Measurements from ENCODE around the gene RXRA.

DNA sequence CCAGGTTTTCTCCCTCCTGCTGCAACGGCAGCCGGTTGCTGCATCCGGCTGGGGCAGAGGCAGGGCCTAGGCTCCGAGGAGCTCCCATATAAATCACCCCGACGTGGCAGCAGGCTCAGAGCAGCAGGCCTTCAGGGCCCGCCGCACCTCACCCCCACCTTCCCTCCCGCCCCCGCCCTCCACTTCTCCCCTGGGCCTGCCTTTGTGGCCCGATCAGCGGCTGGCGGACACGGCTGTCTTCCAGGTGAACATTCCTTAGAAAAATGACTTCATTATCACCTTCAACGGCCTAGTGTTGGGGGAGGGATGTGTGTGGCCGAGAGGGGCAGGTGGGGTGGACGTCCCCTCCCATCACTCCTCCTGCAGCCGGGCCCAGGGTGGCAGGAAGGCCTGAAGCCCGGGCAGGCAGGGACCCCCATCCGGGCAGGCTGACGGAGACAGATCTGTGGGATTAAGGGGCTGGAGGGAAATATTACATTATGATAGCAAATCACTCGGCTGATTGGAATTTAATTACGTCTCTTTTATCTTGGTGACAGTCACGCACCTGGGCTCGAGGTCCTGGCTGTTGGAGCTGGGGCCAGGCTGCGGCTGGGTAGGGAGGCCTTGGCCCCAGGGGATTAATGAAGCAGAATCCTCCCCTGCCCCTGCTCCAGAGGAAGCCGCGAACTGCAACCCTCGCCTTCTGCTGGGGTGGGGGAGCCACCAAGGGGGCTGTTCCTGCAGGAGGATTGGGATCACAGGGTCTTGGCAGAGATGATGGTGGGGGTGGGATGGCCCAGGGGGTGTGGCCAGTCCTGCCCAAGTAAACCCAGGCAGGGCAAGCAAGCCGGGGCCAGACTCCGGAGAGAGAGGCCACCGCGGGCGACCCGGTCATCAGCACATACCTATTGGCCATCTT, 38.4 kb upstream of the RXRA start:
- no peak for TF ChIP-seq EZH2 (IDR thresholded peaks at IDR 0.05; ENCODE audit: borderline replicate concordance, low read length)
- TF ChIP-seq, protein P1, sequence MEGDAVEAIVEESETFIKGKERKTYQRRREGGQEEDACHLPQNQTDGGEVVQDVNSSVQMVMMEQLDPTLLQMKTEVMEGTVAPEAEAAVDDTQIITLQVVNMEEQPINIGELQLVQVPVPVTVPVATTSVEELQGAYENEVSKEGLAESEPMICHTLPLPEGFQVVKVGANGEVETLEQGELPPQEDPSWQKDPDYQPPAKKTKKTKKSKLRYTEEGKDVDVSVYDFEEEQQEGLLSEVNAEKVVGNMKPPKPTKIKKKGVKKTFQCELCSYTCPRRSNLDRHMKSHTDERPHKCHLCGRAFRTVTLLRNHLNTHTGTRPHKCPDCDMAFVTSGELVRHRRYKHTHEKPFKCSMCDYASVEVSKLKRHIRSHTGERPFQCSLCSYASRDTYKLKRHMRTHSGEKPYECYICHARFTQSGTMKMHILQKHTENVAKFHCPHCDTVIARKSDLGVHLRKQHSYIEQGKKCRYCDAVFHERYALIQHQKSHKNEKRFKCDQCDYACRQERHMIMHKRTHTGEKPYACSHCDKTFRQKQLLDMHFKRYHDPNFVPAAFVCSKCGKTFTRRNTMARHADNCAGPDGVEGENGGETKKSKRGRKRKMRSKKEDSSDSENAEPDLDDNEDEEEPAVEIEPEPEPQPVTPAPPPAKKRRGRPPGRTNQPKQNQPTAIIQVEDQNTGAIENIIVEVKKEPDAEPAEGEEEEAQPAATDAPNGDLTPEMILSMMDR (IDR thresholded peaks at IDR 0.05; ENCODE audit: low read length) = no peak
